HG03432 (cell line): ENCODE results near the gene SCFD2.
A peak's percentile ranks its signal among the peaks of the same experiment; 100 is the strongest.
"Not testable (repeated sequence)": the region's sequence is repeated elsewhere in the genome, so short reads cannot be mapped to it uniquely, and the experiment has no call there.

Experiments
- ATAC-seq: cut with Tn5 transposase; IDR thresholded peaks from one replicate; pipeline ENCODE4 v1.9.1; 2021; ENCODE audit warnings: mild to moderate bottlenecking, moderate library complexity; ENCODE audit not compliant: unreplicated experiment

Gene SCFD2

DNA sequence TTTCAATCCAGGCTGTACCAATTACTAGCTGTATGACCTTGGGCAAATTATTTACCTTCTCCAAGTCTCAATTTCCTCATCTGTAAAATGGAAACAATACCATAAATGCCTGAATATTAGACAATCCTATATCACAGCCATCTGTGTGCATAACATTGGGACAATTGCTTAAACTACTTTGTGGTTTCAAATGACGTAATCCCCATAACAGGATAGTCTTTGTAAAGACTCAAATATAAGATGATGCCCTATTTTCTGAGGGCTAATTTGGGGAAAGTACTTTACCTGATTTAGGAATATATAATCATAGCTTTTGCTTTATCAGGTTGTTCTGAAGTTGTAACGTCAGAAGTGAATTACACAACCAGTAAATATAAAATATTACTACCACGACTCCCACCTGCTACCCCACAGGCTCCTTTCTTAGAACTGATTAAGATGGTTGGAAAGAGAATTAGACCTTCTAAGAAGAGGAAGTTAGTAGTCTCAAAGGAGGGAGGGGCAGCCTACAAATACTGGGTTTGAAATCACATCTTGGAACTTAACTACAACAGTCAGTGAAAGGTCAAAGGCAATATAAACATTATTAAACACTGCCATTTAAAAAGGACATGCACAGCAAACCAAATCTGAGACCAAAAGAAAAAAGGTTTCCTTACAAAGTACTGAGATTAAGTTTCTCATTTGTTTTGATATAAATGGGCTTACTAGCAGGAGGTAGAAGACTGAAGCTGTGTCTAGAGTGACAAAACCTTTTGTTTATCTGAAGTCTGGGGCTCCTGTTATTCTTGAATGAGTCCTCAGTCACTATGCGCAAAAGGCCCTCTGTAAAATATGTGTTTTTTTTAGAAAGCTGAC, 215.0 kb downstream of the SCFD2 start:
- no peak for ATAC-seq

- no peak for ATAC-seq
These were observed 218.2 kb downstream of the SCFD2 start for GRCh38 chr4:53147711-53148110.

GRCh38 chr4:53147197-53147596, 218.7 kb downstream of the SCFD2 start:
- no peak for ATAC-seq

DNA sequence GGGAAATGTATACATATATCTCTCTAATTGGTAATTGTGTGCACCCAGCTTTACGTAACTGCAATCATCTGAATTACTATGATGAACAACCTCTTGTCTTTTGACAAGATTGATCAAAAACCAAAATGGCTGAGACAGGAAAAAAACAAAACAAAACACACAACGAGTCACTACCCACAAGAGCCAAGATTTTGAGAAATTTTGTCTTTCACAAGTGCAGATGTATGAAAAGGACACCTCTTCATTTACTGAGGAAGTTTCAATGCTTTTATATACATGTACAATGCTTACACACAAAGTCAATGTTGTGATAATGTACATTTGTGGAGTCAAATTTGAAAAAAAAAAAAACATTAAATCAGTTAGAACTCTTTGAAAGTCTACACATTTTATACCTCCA, 224.6 kb downstream of the SCFD2 start:
- ATAC-seq = no peak

GRCh38 chr4:53139256-53139655, 226.6 kb downstream of the SCFD2 start:
- not testable (repeated sequence) for ATAC-seq

- ATAC-seq = no peak
These were observed 228.4 kb downstream of the SCFD2 start for GRCh38 chr4:53137468-53137867.

GRCh38 chr4:53136954-53137353, 228.9 kb downstream of the SCFD2 start:
- no peak for ATAC-seq

- peak; percentile 59 for ATAC-seq
These were observed 233.5 kb downstream of the SCFD2 start for GRCh38 chr4:53132132-53132891.

GRCh38 chr4:53131562-53131925, 234.3 kb downstream of the SCFD2 start:
- no peak for ATAC-seq

DNA sequence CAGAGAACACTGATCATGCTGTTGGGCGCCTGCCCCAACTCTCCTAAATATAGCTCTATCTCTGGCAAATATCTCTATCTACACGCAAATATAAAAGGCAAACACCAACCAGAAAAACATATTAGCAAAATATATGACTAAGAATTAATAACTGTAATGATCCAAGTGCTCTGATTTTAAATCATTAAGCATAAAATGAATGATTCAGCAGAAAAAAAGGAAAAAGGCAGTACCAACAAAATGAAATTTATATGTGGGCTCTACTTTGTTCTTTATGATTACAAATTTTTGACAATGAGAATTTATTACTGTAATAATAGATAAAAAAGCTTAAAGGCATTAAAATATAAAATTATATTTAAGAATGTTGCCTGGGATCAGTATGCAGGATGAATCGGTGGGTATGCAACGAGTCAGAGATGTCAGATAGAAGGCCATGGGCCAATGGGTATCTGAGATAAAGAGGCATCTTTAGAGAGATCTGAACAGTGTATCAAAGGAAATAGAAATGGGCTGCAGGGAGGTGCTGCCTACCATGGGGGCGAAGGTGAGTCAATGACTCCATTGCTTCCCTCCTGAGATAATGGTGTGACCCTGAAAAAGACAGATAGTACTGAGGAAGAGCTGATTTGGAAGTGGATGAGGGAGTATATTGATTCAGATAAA, 234.8 kb downstream of the SCFD2 start:
- no peak for ATAC-seq

DNA sequence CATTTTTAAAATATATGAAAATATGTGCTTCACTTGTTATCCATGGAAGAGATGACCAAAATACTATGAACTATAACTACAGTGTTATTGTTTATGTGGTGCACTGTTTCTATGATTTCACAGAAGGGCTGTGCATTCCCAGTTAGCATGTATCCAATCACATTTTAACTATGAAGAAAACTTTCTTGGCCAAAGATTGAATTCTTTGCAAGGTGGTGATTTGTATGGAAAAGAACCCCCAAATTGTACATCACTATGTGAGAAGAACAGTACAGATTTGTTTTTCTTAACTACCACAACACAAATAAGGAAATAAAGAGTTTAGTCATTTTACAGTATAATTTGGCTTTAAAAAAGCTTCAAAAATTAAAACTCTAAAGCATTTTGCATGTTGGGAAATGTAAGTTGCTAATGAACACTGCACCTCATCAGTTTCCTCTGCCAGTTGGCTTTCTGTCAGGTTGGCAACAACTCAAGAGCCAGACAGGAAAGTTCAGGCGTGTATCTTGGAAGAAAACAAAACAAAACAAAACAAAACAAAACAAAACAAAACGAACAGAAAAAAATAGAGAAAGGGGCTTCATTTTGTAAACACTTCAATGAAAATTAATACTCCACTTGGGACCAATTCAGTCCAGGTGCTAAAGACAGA, 237.0 kb downstream of the SCFD2 start:
- no peak for ATAC-seq

GRCh38 chr4:53128231-53128630, 237.6 kb downstream of the SCFD2 start:
- no peak for ATAC-seq

DNA sequence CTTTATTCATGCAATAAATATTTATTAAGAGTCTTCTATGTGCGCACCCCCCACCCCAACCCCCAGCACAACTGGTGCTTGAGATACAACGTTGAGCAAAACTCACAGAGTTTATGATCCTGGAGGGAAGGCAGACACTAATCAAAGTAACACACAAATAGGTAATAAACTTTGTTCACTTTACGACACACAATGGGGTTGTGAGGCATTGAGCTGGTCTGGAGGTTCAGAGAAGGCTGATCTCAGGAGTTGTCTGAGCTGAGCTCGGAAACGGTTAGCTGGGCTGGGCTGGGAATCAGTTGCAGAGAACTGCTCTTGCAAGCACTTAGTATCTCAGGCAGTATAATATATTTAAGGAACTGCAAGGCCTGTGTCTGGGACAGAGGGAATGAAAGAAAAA, 238.5 kb downstream of the SCFD2 start:
- no peak for ATAC-seq

DNA sequence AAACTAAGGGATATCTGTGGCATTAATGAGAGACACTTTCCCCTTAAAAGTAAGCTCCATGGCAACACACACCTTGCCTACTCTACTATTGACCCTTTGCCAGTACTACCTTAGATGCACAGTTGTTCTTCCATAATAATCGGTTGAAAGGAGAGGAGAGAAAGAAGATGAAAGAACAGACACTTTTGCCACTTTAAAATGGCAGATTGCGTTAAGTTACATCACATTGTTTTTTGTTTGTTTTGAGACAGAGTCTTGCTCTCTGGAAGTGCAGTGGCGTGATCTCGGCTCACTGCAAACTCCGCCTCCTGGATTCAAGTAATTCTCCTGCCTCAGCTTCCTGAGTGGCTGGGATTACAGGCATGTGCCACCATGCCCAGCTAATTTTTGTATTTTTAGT, 239.8 kb downstream of the SCFD2 start:
- ATAC-seq = no peak

DNA sequence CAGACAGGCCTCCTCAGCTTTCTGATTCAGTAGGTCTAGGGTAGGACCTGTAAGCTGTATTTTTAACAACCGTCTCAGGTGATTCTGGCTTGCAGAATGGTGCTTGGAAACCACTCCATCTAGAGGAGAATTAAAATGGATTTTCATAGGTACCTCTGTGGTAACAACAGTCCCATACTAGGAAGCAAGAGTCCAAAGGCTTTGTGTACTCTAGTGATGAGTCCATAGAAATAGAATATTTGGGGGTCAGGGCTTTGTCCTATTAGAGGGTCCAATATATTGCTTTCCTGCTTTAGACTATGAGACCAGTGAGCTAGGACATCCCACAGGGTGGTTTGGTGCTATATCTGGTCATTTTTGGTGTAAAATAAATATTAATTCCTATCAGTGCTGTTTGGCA, 242.0 kb downstream of the SCFD2 start:
- no peak for ATAC-seq

- no peak for ATAC-seq
These were observed 242.7 kb downstream of the SCFD2 start for GRCh38 chr4:53123171-53123570.

GRCh38 chr4:53122280-53123116, 243.4 kb downstream of the SCFD2 start:
- ATAC-seq = no peak

DNA sequence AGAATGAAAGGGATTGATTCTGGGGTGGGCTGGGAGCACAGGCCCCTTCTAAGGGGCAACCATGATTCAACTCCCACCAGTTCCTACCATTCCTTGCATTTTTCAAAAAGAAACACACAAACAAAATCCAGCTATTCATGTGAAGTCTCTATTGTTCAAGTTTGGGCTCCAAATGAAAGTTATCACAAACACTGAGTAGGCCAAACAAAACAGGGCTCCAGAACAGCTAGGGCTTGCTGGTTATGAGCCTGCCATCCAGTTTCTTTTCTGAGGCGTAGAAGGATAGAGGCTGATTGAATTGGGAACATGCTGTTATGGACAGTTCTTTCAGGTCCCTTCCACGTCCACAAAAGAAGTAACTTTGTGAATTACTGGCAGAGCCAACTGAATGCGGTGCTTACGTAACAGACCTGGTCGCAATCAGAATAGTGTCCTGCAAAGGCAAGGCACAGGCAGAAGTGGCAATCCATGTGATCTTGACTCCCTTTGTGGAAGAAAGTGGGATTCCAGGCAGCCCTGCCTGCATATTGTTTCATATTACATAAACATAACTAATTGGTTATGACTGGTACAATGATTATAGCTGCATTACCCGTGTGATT, 244.5 kb downstream of the SCFD2 start:
- ATAC-seq = no peak

DNA sequence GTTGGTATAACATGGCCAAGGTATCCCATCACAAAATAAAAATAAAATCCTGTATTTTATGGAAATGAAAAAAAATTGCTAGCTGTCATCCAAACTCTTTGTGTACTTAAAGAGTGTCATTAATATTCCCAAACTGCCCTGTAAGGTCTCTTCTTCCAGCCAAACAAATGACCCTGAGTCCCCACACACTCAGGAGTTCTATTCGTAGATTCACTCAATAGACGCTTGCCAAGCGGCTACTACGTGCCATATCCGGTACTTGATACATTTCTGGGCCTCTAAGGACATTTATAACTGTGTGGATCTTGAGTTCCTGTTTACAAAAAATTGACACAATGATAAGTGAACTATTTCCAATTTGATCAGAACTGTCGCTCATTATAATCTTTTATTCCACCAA, 245.1 kb downstream of the SCFD2 start:
- ATAC-seq = no peak

DNA sequence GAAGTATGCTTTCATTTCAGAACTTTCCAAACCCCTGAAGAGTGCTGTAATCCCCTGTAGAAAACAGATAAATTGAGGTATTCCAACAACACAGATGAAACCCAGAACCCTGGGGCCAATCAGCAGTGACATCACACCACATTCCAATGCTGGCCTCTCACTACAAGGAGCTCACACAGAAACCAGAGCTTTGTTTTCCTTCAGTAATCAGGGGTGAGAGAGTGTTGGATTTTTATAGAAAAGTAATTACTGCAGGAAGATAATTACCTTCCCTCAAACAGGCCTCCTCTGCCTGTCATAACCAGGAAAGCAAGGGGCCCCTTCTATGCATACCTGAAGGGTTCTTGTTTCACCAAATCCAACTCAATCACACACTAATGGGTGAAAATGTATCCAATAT, 246.2 kb downstream of the SCFD2 start:
- no peak for ATAC-seq
